ENCODE data around the gene GBGT1.

DNA sequence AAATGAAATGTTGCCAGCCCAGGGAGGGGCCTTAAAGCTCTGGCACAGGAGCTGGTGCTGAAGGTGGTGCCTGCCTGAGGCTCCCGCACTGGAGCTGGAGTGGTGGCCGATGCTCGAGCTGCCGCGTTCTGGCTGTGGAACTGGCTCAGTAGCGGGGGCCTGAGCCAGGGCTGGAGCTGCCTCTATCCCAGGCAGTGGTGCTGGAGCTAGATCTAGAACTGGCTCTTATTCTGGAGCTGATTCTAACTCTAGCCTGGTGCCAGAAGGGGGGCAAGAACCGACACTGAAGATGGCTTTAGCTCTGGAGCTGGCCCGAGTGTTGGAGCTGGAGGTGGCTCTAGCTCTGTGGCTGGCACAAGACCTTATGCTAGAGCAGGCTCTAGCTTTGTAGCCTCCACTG, 26.1 kb upstream of the GBGT1 start:
- TF ChIP-seq CTCF (IDR thresholded peaks at IDR 0.05) (no peak), POLR2A (IDR thresholded peaks at IDR 0.05) (no peak)
